GM21515 (cell line): ENCODE measurements around the gene GATD1.

Source experiments
- ATAC-seq: cut with Tn5 transposase; IDR thresholded peaks from one replicate; pipeline ENCODE4 v1.9.1; 2021; ENCODE audit not compliant: unreplicated experiment

GATD1 gene

GRCh38 chr11:796565-797295 lies 19.4 kb upstream of the GATD1 start:
- no peak for ATAC-seq

GRCh38 chr11:795634-796564 lies 18.6 kb upstream of the GATD1 start:
- ATAC-seq: no peak

GRCh38 chr11:794766-795633 lies 17.7 kb upstream of the GATD1 start:
- ATAC-seq: no peak

GRCh38 chr11:794013-794765 lies 16.9 kb upstream of the GATD1 start:
- no peak for ATAC-seq

- ATAC-seq: no peak
Observed at GRCh38 chr11:793556-793955, 16.3 kb upstream of the GATD1 start.

GRCh38 chr11:792873-793272 lies 15.6 kb upstream of the GATD1 start:
- ATAC-seq: no peak

GRCh38 chr11:792535-792821 lies 15.2 kb upstream of the GATD1 start:
- no peak for ATAC-seq

- no peak for ATAC-seq
Observed at GRCh38 chr11:791658-792534, 14.6 kb upstream of the GATD1 start.

GRCh38 chr11:790721-791564 lies 13.7 kb upstream of the GATD1 start:
- ATAC-seq: no peak

GRCh38 chr11:789943-790342 lies 12.7 kb upstream of the GATD1 start, which contains the start of gene CEND1:
Gene CEND1, minus strand, starts transcription at chr11:790090. Its CDS starts 1,514 bp downstream, at chr11:788576.
- ATAC-seq: no peak

- no peak for ATAC-seq
Observed at GRCh38 chr11:788953-789940, 12.0 kb upstream of the GATD1 start.

- no peak for ATAC-seq
Observed at GRCh38 chr11:788009-788640, 10.8 kb upstream of the GATD1 start.

GRCh38 chr11:787084-787675 lies 9.9 kb upstream of the GATD1 start:
- ATAC-seq: no peak

GRCh38 chr11:786235-787083 lies 9.2 kb upstream of the GATD1 start:
- no peak for ATAC-seq

GRCh38 chr11:783581-784015 lies 6.3 kb upstream of the GATD1 start:
- ATAC-seq: no peak
